ENCODE data around the gene GNLY.
"Not testable (repeated sequence)": the region's sequence is repeated elsewhere in the genome, so short reads cannot be mapped to it uniquely, and the experiment has no call there.

The GNLY gene

DNA sequence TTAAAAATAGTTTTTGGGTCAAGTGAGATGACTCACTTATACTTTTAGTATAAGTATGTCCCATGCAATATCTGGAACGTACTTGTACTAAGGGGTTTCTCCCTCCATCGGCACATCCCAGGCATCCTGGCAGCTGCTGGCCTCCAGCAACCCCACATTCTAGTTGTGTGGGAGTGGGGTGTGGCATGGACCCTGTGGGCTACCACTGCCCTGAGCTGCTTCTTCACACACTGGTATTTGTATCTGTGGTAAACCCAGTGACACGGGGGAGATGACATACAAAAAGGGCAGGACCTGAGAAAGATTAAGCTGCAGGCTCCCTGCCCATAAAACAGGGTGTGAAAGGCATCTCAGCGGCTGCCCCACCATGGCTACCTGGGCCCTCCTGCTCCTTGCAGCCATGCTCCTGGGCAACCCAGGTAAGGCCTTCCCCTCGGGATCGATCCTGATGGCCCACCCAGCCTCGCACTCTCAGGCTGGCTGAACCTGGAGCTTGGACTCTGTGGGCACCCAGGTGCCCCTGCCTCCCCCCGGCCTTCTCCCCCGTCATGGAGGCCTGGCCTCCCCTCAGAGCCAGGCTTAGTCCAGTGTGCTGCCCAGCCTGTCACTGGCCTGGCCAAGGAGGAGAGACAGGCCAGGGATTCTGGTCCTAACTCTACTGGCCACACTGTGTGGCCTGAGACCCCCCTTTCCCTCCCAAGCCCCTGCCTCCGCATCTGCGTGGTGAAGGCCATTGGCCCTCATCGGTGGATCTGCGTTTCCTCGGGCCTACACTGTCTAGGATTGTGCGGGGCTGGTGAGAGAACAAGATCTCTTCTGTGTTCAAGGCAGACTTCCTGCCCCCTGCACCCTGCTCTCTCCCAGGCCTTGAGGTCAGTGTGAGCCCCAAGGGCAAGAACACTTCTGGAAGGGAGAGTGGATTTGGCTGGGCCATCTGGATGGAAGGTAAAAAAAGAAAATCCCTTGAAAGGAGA is at the start of gene GNLY:
Gene GNLY, plus strand, starts transcription at position 307 of the 974 bp plus-strand sequence. Its CDS starts 61 bp downstream, at position 368.
- ATAC-seq: no peak
- Mint-ChIP-seq H3K27me3 (no peaks in the 10 kb centered on the region), H3K4me1 (no peaks in the 10 kb centered on the region)

GRCh38 chr2:85644909-85645308 is 49.2 kb upstream of the GNLY start:
- Mint-ChIP-seq H3K27ac (no peak overlapping the region), H3K9me3 (no peaks in the 10 kb centered on the region)

More for the DNA sequence above, at the start of gene GNLY:
- no peaks in the 10 kb centered on the region for H3K36me3 Mint-ChIP-seq
- no peak within 1 kb of the TSS for H3K27ac Mint-ChIP-seq
- no peak within 1 kb of the TSS for H3K4me3 Mint-ChIP-seq
- no peaks in the 10 kb centered on the region for H3K9me3 Mint-ChIP-seq

DNA sequence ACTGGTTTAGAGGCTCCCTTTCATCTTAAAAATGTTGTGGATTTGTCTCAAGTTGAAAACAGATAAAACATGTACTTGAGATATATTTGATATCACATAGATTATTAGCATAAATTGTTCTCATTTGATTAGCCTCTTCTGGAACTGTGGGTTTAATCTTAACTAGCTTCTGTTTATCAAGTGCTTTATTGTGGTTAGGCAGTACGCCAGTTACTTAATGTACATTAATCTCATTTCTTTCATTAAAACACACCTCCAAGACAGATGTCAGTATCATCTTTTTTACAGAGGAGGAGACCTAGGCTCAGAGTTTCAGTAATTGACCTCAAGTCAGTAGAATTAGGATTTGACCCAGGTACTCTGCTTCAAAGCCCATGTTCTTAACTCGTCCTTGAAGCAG is 48.0 kb upstream of the GNLY start:
- peaks cover 66% of the 10 kb centered on the region for H3K36me3 Mint-ChIP-seq
- no peaks in the 10 kb centered on the region for H3K9me3 Mint-ChIP-seq
- H3K4me1 Mint-ChIP-seq: peaks cover 26% of the 10 kb centered on the region
- no peak for ATAC-seq
- no peak overlapping the region for H3K27ac Mint-ChIP-seq
- H3K4me3 Mint-ChIP-seq: no peak overlapping the region
- no peaks in the 10 kb centered on the region for H3K27me3 Mint-ChIP-seq

More at GRCh38 chr2:85644909-85645308, 49.2 kb upstream of the GNLY start:
- no peaks in the 10 kb centered on the region for H3K27me3 Mint-ChIP-seq
- ATAC-seq: no peak
- H3K36me3 Mint-ChIP-seq: peaks cover 77% of the 10 kb centered on the region
- H3K4me3 Mint-ChIP-seq: no peak overlapping the region
- peaks cover 26% of the 10 kb centered on the region for H3K4me1 Mint-ChIP-seq

DNA sequence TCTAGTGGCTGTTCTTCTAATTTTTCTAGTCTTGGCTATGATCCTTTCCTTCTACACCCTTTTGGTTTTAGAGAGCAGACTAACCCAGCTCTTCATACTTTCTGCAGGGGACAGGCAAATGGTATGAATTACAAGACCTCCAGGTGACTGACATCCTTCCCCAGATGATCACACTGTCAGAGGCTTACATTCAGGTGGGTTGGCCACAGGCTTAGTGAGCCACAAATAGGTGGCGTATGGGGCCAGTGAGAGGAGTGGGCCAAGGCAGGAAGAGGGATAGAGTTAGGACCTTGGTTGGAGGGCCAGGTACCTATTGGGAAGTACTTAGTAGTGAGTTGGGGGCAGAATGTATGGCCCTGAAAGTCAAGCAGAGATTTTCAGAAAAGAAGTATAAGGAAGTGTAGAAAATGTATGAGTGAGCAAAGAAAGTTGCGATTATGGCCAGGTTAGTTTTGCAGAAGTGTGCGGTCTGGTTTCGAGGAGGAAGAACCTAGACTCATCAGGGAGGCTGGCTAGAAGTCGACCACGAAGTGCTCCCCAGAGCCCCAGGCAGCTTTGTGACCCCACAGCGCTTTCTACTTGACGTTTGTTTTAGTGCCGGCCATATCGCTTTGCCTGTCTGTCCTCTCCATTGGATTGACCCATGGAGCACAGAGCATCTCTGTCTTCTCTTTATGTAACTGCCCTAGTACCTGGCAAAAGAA is 46.2 kb upstream of the GNLY start:
- Mint-ChIP-seq H3K27me3 (no peaks in the 10 kb centered on the region), H3K36me3 (peaks cover 64% of the 10 kb centered on the region), H3K27ac (peak overlapping the region; percentile 30), H3K4me3 (peak overlapping the region; percentile 2), H3K4me1 (peaks cover 26% of the 10 kb centered on the region), H3K9me3 (no peaks in the 10 kb centered on the region)
- peak; percentile 99 for ATAC-seq

- peak overlapping the region; percentile 2 for H3K4me3 Mint-ChIP-seq
- H3K27me3 Mint-ChIP-seq: no peaks in the 10 kb centered on the region
- peaks cover 26% of the 10 kb centered on the region for H3K4me1 Mint-ChIP-seq
- H3K36me3 Mint-ChIP-seq: peaks cover 64% of the 10 kb centered on the region
- no peak overlapping the region for H3K27ac Mint-ChIP-seq
- ATAC-seq: peak; percentile 54
- no peaks in the 10 kb centered on the region for H3K9me3 Mint-ChIP-seq
Observed at GRCh38 chr2:85648619-85649018, 45.5 kb upstream of the GNLY start.

DNA sequence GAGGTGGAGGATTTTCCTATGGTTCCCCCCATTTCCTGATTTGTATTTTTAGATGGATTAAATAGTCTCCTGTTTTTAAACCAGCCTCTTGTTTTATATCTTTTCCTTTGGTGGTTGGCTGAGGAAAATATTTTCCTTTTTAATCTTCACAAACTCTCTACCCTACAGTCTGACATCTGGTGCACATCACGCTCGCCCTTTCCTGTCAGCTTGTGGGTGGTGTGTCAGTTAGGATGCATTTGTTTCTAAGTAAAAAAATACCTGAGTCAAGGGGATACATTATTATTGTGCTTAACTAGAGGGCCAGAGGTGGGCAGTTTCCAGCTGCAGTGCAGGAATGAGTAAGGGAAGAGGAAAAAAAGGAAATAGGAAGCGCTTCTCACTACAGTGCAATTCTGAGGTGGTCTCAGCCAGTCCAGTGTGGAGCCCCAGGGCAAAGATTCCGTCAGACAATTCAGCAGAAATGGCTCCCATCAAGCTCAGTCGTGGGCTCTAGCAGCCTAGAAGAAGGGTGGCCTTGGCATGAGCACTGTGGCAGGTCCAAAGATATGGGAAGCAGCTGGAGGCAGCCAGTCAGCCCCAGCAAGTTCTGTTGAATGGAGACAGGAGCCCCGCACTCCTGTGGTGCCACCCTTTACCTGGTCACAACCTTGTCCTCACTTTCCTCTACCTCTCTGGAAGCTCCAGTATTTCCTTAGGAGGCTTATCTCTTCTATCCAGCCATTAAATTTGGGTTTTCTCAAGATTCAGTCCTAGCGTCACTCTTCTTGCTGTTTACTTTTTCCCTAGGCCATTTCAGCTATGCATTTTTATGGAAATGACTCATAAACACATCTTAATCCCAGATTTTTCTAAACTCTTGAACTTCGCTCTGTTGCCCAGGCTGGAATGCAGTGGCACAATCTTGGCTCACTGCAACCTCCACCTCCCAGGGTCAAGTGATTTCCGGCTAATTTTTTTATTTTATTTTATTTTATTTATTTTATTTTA is 44.7 kb upstream of the GNLY start:
- H3K36me3 Mint-ChIP-seq: peaks cover 62% of the 10 kb centered on the region
- H3K27ac Mint-ChIP-seq: no peak overlapping the region

GRCh38 chr2:85650456-85650855 is 43.7 kb upstream of the GNLY start:
- no peaks in the 10 kb centered on the region for H3K9me3 Mint-ChIP-seq
- no peak overlapping the region for H3K4me3 Mint-ChIP-seq
- peaks cover 52% of the 10 kb centered on the region for H3K36me3 Mint-ChIP-seq
- H3K27me3 Mint-ChIP-seq: no peaks in the 10 kb centered on the region
- ATAC-seq: no peak
- H3K4me1 Mint-ChIP-seq: peaks cover 26% of the 10 kb centered on the region
- no peak overlapping the region for H3K27ac Mint-ChIP-seq

More for the DNA sequence above, 44.7 kb upstream of the GNLY start:
- Mint-ChIP-seq H3K4me1 (peaks cover 26% of the 10 kb centered on the region), H3K27me3 (no peaks in the 10 kb centered on the region), H3K4me3 (no peak overlapping the region), H3K9me3 (no peaks in the 10 kb centered on the region)
- no peak for ATAC-seq

- ATAC-seq: no peak
- Mint-ChIP-seq H3K27me3 (no peaks in the 10 kb centered on the region), H3K36me3 (peaks cover 51% of the 10 kb centered on the region), H3K9me3 (no peaks in the 10 kb centered on the region), H3K4me3 (no peak overlapping the region), H3K4me1 (peaks cover 26% of the 10 kb centered on the region), H3K27ac (no peak overlapping the region)
Observed at GRCh38 chr2:85651097-85651496, 43.1 kb upstream of the GNLY start.

DNA sequence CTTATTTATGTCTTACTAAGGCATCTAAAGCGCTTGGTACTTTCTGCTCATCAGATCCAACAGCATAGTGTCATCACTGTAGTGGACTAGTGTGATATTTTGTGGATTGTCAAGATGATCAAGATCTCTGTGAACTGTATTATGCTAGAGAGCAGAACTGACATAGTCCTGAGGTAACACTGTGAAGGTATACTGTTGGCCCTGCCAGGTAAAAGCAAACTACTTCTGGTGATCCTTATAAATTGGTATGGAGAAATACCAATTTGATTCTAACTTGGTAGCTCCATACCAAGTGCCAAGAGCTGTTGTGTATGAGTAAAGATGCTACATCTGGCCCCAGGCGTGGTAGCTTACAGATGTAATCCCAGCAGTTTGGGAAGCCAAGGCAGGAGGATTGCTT is 42.1 kb upstream of the GNLY start:
- Mint-ChIP-seq H3K36me3 (peaks cover 54% of the 10 kb centered on the region), H3K4me3 (no peak overlapping the region), H3K27me3 (no peaks in the 10 kb centered on the region), H3K9me3 (no peaks in the 10 kb centered on the region), H3K4me1 (peaks cover 24% of the 10 kb centered on the region), H3K27ac (no peak overlapping the region)
- no peak for ATAC-seq

DNA sequence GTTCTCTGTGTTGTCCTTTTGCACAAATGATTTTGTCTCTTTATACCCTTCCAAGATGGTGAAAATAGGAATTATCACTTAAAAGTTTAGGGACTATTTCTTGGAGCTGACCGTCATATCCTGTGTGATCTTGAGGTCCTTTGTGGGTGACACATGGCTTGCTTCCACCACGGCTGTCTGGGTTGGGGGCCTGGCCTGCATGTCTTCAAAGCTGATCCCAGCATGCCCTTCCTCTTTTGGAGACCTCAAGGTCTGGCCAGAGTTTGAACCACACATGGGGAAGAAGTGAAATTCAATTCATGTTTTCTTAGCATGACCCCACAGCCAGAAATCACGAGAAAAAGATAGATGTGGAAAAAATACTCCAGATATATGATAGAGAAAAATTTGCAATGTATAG is 40.2 kb upstream of the GNLY start:
- Mint-ChIP-seq H3K4me3 (no peak overlapping the region), H3K4me1 (peaks cover 4% of the 10 kb centered on the region), H3K9me3 (no peaks in the 10 kb centered on the region), H3K27me3 (no peaks in the 10 kb centered on the region), H3K27ac (no peak overlapping the region), H3K36me3 (peaks cover 60% of the 10 kb centered on the region)
- no peak for ATAC-seq

- H3K4me3 Mint-ChIP-seq: no peak overlapping the region
- H3K9me3 Mint-ChIP-seq: no peaks in the 10 kb centered on the region
- H3K4me1 Mint-ChIP-seq: no peaks in the 10 kb centered on the region
- H3K27me3 Mint-ChIP-seq: no peaks in the 10 kb centered on the region
- H3K36me3 Mint-ChIP-seq: peaks cover 49% of the 10 kb centered on the region
- no peak for ATAC-seq
- no peak overlapping the region for H3K27ac Mint-ChIP-seq
Observed at GRCh38 chr2:85655961-85656417, 38.2 kb upstream of the GNLY start.

GRCh38 chr2:85656468-85656867 is 37.7 kb upstream of the GNLY start:
- Mint-ChIP-seq H3K4me1 (no peaks in the 10 kb centered on the region), H3K27ac (no peak overlapping the region), H3K4me3 (no peak overlapping the region), H3K9me3 (no peaks in the 10 kb centered on the region), H3K27me3 (no peaks in the 10 kb centered on the region), H3K36me3 (peaks cover 48% of the 10 kb centered on the region)
- ATAC-seq: no peak

- H3K4me3 Mint-ChIP-seq, H3K9me3 Mint-ChIP-seq, ATAC-seq, H3K27me3 Mint-ChIP-seq, H3K27ac Mint-ChIP-seq, H3K4me1 Mint-ChIP-seq: not testable (repeated sequence)
- H3K36me3 Mint-ChIP-seq: peaks cover 39% of the 10 kb centered on the region
Observed at GRCh38 chr2:85657399-85657798, 36.8 kb upstream of the GNLY start.

GRCh38 chr2:85659324-85659981 is 34.7 kb upstream of the GNLY start:
- Mint-ChIP-seq H3K27me3 (no peaks in the 10 kb centered on the region), H3K36me3 (peaks cover 20% of the 10 kb centered on the region), H3K4me1 (no peaks in the 10 kb centered on the region), H3K27ac (no peak overlapping the region), H3K4me3 (no peak overlapping the region), H3K9me3 (no peaks in the 10 kb centered on the region)
- ATAC-seq: no peak
